GM19468 (cell line): ENCODE data around the gene ITPA.

Experiments
- ATAC-seq: cut with Tn5 transposase; IDR thresholded peaks from one replicate; pipeline ENCODE4 v1.9.1; 2021; ENCODE audit warnings: mild to moderate bottlenecking, moderate library complexity, moderate number of reproducible peaks; ENCODE audit not compliant: unreplicated experiment; ENCODE audit errors: extremely low read depth

ITPA gene

GRCh38 chr20:3239867-3240775 lies 30.8 kb downstream of the ITPA start:
- ATAC-seq, result no peak

GRCh38 chr20:3240776-3241363 lies 31.6 kb downstream of the ITPA start:
- no peak for ATAC-seq

GRCh38 chr20:3242172-3242692 lies 32.9 kb downstream of the ITPA start:
- ATAC-seq, result no peak

GRCh38 chr20:3243718-3244358 lies 34.5 kb downstream of the ITPA start:
- no peak for ATAC-seq

- ATAC-seq, result no peak
Measured at GRCh38 chr20:3244613-3245012, 35.3 kb downstream of the ITPA start.

GRCh38 chr20:3245156-3245555 lies 35.9 kb downstream of the ITPA start:
- no peak for ATAC-seq

GRCh38 chr20:3245711-3246110 lies 36.4 kb downstream of the ITPA start:
- ATAC-seq, result no peak

- no peak for ATAC-seq
Measured at GRCh38 chr20:3246682-3247081, 37.4 kb downstream of the ITPA start.

- ATAC-seq, result no peak
Measured at GRCh38 chr20:3247638-3248037, 38.3 kb downstream of the ITPA start.

GRCh38 chr20:3248167-3248992 lies 39.1 kb downstream of the ITPA start:
- no peak for ATAC-seq

- ATAC-seq, result no peak
Measured at GRCh38 chr20:3248993-3249347, 39.7 kb downstream of the ITPA start.

GRCh38 chr20:3250091-3250504 lies 40.8 kb downstream of the ITPA start:
- no peak for ATAC-seq

GRCh38 chr20:3251806-3252205 lies 42.5 kb downstream of the ITPA start:
- no peak for ATAC-seq

- ATAC-seq, result no peak
Measured at GRCh38 chr20:3255728-3256127, 46.4 kb downstream of the ITPA start.

GRCh38 chr20:3258429-3258828 lies 49.1 kb downstream of the ITPA start:
- ATAC-seq, result no peak

- ATAC-seq, result no peak
Measured at GRCh38 chr20:3262566-3262965, 53.3 kb downstream of the ITPA start.

GRCh38 chr20:3270051-3270450 lies 60.8 kb downstream of the ITPA start:
- no peak for ATAC-seq

GRCh38 chr20:3273371-3273770 lies 64.1 kb downstream of the ITPA start:
- no peak for ATAC-seq
